A549 (cell line): ENCODE data around the gene RTN4R.

Source experiments
- CTCF ChIP-seq: fragments of >200 bp; sonication (Bioruptor Twin); formaldehyde crosslinking; IDR thresholded peaks from 3 replicates; pipeline ENCODE4 v1.5.1; 2016
- EP300 ChIP-seq, 2 experiments: fragments of >200 bp; sonication (Bioruptor Twin); formaldehyde crosslinking; IDR thresholded peaks; 2 replicates in 1 of 2; 3 replicates in 1 of 2; pipeline ENCODE4 v1.6.1; 2016 to 2017
- GATA3 ChIP-seq: IDR thresholded peaks from 2 replicates; pipeline ENCODE4 v1.6.1; 2012; ENCODE audit warnings: borderline replicate concordance
- JUN ChIP-seq, 2 experiments: fragments of >200 bp; sonication (Bioruptor Twin); formaldehyde crosslinking; IDR thresholded peaks; 2 replicates in 1 of 2; 3 replicates in 1 of 2; pipeline ENCODE4 v1.6.1; 2016 to 2017
- KDM5A ChIP-seq: fragments of 200-600 bp; sonication (generic); IDR thresholded peaks from 2 replicates; pipeline ENCODE4 v1.6.1; 2016; ENCODE audit warnings: antibody characterized with exemption, mild to moderate bottlenecking
- MYC ChIP-seq: IDR thresholded peaks from 2 replicates; pipeline ENCODE4 v1.6.1; 2012; ENCODE audit warnings: mild to moderate bottlenecking, inconsistent platforms, low read length, improper control_type of control experiment, borderline replicate concordance
- POLR2A ChIP-seq: IDR thresholded peaks from 2 replicates; pipeline ENCODE4 v1.6.1; 2012; ENCODE audit warnings: mild to moderate bottlenecking, low read length
- REST ChIP-seq: fragments of 200-600 bp; sonication (generic); IDR thresholded peaks from 2 replicates; pipeline ENCODE4 v1.6.1; 2016; ENCODE audit warnings: antibody characterized with exemption, mild to moderate bottlenecking, moderate library complexity

- TF ChIP-seq REST (no peak), EP300 (IDR thresholded peaks at IDR 0.05) (no peak), MYC (no peak), POLR2A (no peak), CTCF (no peak), JUN (IDR thresholded peaks at IDR 0.05) (no peak), KDM5A (no peak), GATA3 (no peak)
These were observed 52.4 kb downstream of the RTN4R start for GRCh38 chr22:20215742-20216141.
